Measurements from ENCODE around the gene NAPB. TPM values are rescaled to one million over a fixed set of nuclear protein-coding genes. Genes with fewer than 3 reads are reported as not detected.

NAPB gene
- polyA plus RNA-seq, 1 donor from 2014 or later, result 133 TPM

- H3K27ac ChIP-seq (ENCODE audit: low read length), result no peak overlapping the region
- H3K36me3 ChIP-seq (ENCODE audit: insufficient read depth, low read length), result no peaks in the 10 kb centered on the region
- H3K4me3 ChIP-seq (ENCODE audit: low read length), result no peak overlapping the region
- no peak for TF ChIP-seq CTCF (IDR thresholded peaks at IDR 0.05; ENCODE audit: poor library complexity, severe bottlenecking)
- no peaks in the 10 kb centered on the region for H3F3A ChIP-seq (ENCODE audit: insufficient read depth, low read length, poor library complexity, severe bottlenecking)
- H3K9me2 ChIP-seq (ENCODE audit: insufficient read depth, low read length), result no peaks in the 10 kb centered on the region
- H3K9ac ChIP-seq (ENCODE audit: low read length), result no peak overlapping the region
- no peaks in the 10 kb centered on the region for H3K79me2 ChIP-seq (replicated peaks; ENCODE audit: insufficient read depth, low read length)
- no peak overlapping the region for H2AFZ ChIP-seq (ENCODE audit: low read depth, low read length)
- H3K4me2 ChIP-seq (ENCODE audit: low read length), result no peak overlapping the region
- no peaks in the 10 kb centered on the region for H3K27me3 ChIP-seq (ENCODE audit: insufficient read depth, low read depth, low read length)
- H4K20me1 ChIP-seq (ENCODE audit: insufficient read depth), result no peaks in the 10 kb centered on the region
- H3K9me3 ChIP-seq (ENCODE audit: low read length), result no peaks in the 10 kb centered on the region
These were observed 20.2 kb downstream of the NAPB start for GRCh38 chr20:23401051-23401450.

DNA sequence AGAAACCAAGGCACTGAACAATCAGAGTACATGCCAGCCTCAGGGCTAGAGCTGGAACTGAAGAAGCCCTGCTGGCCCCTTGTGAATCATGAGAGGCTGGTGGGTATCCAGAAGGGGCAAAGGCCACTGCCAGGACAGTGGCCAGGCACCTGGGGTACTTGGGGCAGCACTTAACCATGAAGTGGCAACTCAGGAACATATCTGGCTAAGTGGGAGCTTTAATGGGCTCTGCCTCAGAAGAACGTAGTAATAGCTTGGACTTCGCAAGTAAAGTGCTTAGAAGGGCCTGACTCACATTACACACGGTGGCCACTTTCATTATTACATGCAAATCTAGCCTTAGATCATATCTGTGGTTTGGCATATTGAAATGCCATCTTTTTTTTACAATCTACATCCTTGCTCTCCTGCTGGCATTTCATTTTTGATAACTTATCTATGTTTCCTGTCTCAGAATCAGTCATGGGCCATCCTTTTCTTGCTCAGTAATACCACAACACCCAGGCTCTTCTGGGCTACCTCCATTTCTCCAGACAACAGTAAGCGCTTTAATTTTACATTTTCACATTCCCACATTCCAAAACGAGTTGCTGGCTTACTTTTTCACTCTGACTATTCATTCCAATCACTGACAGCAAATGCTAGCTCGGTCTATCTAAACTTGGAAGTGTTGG is 21.6 kb downstream of the NAPB start:
- Histone ChIP-seq H4K20me1 (ENCODE audit: insufficient read depth) (no peaks in the 10 kb centered on the region), H3K4me2 (ENCODE audit: low read length) (no peak overlapping the region), H3K4me3 (ENCODE audit: low read length) (no peak overlapping the region)

More for the DNA sequence above, 21.6 kb downstream of the NAPB start:
- H3K36me3 ChIP-seq (ENCODE audit: insufficient read depth, low read length), result no peaks in the 10 kb centered on the region
- no peak overlapping the region for H2AFZ ChIP-seq (ENCODE audit: low read depth, low read length)
- H3F3A ChIP-seq (ENCODE audit: insufficient read depth, low read length, poor library complexity, severe bottlenecking), result no peaks in the 10 kb centered on the region
- H3K9me3 ChIP-seq (ENCODE audit: low read length), result no peaks in the 10 kb centered on the region
- H3K9me2 ChIP-seq (ENCODE audit: insufficient read depth, low read length), result no peaks in the 10 kb centered on the region
- no peaks in the 10 kb centered on the region for H3K27me3 ChIP-seq (ENCODE audit: insufficient read depth, low read depth, low read length)
- H3K9ac ChIP-seq (ENCODE audit: low read length), result no peak overlapping the region
- no peak overlapping the region for H3K27ac ChIP-seq (ENCODE audit: low read length)
- H3K79me2 ChIP-seq (replicated peaks; ENCODE audit: insufficient read depth, low read length), result no peaks in the 10 kb centered on the region
- no peak for TF ChIP-seq EP300 (conservative IDR thresholded peaks at IDR 0.05; ENCODE audit: poor library complexity, severe bottlenecking)
- TF ChIP-seq REST (IDR thresholded peaks at IDR 0.05; ENCODE audit: borderline replicate concordance), result no peak
- no peak for TF ChIP-seq CTCF (IDR thresholded peaks at IDR 0.05; ENCODE audit: poor library complexity, severe bottlenecking)
- TF ChIP-seq RAD21 (conservative IDR thresholded peaks at IDR 0.05), result no peak
- no peak for TF ChIP-seq EZH2 (IDR thresholded peaks at IDR 0.05; ENCODE audit: borderline replicate concordance, insufficient read depth, low read length, poor library complexity, severe bottlenecking)
- no peak for TF ChIP-seq SMC3 (conservative IDR thresholded peaks at IDR 0.05; ENCODE audit: poor library complexity)
- TF ChIP-seq POLR2AphosphoS5 (IDR thresholded peaks at IDR 0.05), result no peak
- no peak for TF ChIP-seq TAF1 (IDR thresholded peaks at IDR 0.05; ENCODE audit: low read depth)
- TF ChIP-seq MXI1 (conservative IDR thresholded peaks at IDR 0.05; ENCODE audit: poor library complexity, severe bottlenecking), result no peak

Measured in neural cell (in vitro differentiated cells).